Endothelial cell of umbilical vein (primary cell): ENCODE data around the gene EIF2D. TPM values are rescaled to one million over a fixed set of nuclear protein-coding genes. Genes with fewer than 3 reads are reported as not detected.

ENCODE experiments used
- BruUV-seq: library from RNA; stranded (reverse); fragments of 400-500 nt; replicated peaks from 2 replicates; lab custom pipeline; 2021; lab: Mats Ljungman, UMichigan
- CTCF ChIA-PET: fragments of 300-600, 350-600 bp; sonication (Branson Sonifier 250); formaldehyde crosslinking; loops from one replicate; lab custom pipeline; 2021; ENCODE audit warnings: antibody characterized with exemption, inconsistent platforms; lab: Charles Lee
- POLR2A ChIA-PET: fragments of 300-600, 350-600 bp; sonication (Branson Sonifier 250); formaldehyde crosslinking; loops from one replicate; lab custom pipeline; 2021; ENCODE audit warnings: antibody characterized with exemption, inconsistent platforms; lab: Charles Lee
- DNase-seq: peaks from one replicate; pipeline ENCODE4 v3.0.0-alpha.2; 2011; ENCODE audit warnings: low read depth, low spot score
- FAIRE-seq: peaks from 2 replicates; lab custom pipeline; 2011; peaks lifted over from hg19 to GRCh38; lab: Jason Lieb, UNC
- H2AFZ ChIP-seq: 2 replicates; pipeline ENCODE4 v1.6.0; 2012; ENCODE audit warnings: low read depth, low read length, control low read depth, inconsistent platforms
- H3K27ac ChIP-seq: 2 replicates; pipeline ENCODE4 v1.5.1; 2011; ENCODE audit warnings: low read depth, mild to moderate bottlenecking, control low read depth, low read length, moderate library complexity; ENCODE audit not compliant: insufficient read depth
- H3K27me3 ChIP-seq, 2 experiments: 2 replicates each; pipeline versions ENCODE4 v1.6.0 to v1.6.1; 2011; ENCODE audit warnings: low read length in 2 of 2, mixed read lengths in 1 of 2; ENCODE audit not compliant: control insufficient read depth in 2 of 2, insufficient read depth in 2 of 2
- H3K36me3 ChIP-seq, 2 experiments: 2 replicates in 1 of 2; 3 replicates in 1 of 2; pipeline ENCODE4 v1.5.1; 2011; ENCODE audit warnings: low read length in 2 of 2, mild to moderate bottlenecking in 1 of 2, moderate library complexity in 1 of 2; ENCODE audit not compliant: control insufficient read depth in 2 of 2, insufficient read depth in 2 of 2; ENCODE audit errors: extremely low read depth in 1 of 2
- H3K4me1 ChIP-seq: 3 replicates; pipeline ENCODE4 v1.5.1; 2011; ENCODE audit warnings: mild to moderate bottlenecking, low read length; ENCODE audit not compliant: control insufficient read depth, insufficient read depth; ENCODE audit errors: extremely low read depth
- H3K4me2 ChIP-seq: 2 replicates; pipeline ENCODE4 v1.6.1; 2011; ENCODE audit warnings: low read length, control low read depth, mixed read lengths; ENCODE audit not compliant: insufficient read depth
- H3K4me3 ChIP-seq, 3 experiments: fragments of 200-600 bp in 1 of 3; sonication (generic), shearing (Covaris generic) in 1 of 3; replicated peaks in 1 of 3; 2 replicates each; pipeline ENCODE4 v1.5.1; 2011 to 2016; ENCODE audit warnings: control low read depth in 3 of 3, low read length in 3 of 3, mild to moderate bottlenecking in 2 of 3, inconsistent platforms in 1 of 3, low read depth in 1 of 3, moderate library complexity in 1 of 3; ENCODE audit not compliant: insufficient read depth in 1 of 3
- H3K79me2 ChIP-seq: 2 replicates; pipeline ENCODE4 v1.6.0; 2012; ENCODE audit warnings: low read length, inconsistent platforms; ENCODE audit not compliant: control insufficient read depth, insufficient read depth
- H3K9ac ChIP-seq: replicated peaks from 2 replicates; pipeline ENCODE3; 2011; ENCODE audit warnings: low read length, control low read depth; ENCODE audit not compliant: insufficient read depth; ENCODE audit errors: extremely low read depth
- H3K9me1 ChIP-seq: replicated peaks from 3 replicates; pipeline ENCODE4 v1.6.0; 2011; ENCODE audit warnings: mild to moderate bottlenecking, low read length; ENCODE audit not compliant: control insufficient read depth, insufficient read depth; ENCODE audit errors: extremely low read depth
- H3K9me3 ChIP-seq: replicated peaks from 2 replicates; pipeline ENCODE4 v1.5.1; 2012; ENCODE audit warnings: low read length, inconsistent platforms; ENCODE audit not compliant: control insufficient read depth, insufficient read depth
- H4K20me1 ChIP-seq: replicated peaks from 2 replicates; pipeline ENCODE3; 2011; ENCODE audit warnings: mild to moderate bottlenecking, low read length; ENCODE audit not compliant: control insufficient read depth, insufficient read depth; ENCODE audit errors: extremely low read depth
- CTCF ChIP-seq, 2 donors: IDR thresholded peaks; 1 replicate in 1 of 2; 2 replicates in 1 of 2; pipeline ENCODE4 v1.5.1; 2011; ENCODE audit warnings: low read length in 2 of 2, mild to moderate bottlenecking in 2 of 2, moderate library complexity in 2 of 2, control low read depth in 1 of 2, inconsistent platforms in 1 of 2, low read depth in 1 of 2; ENCODE audit not compliant: insufficient read depth in 1 of 2; ENCODE audit errors: extremely low read depth in 1 of 2
- EZH2 ChIP-seq: IDR thresholded peaks from 2 replicates; pipeline ENCODE4 v1.6.1; 2012; ENCODE audit warnings: borderline replicate concordance, low read depth, mild to moderate bottlenecking, moderate library complexity, low read length, inconsistent platforms; ENCODE audit not compliant: severe bottlenecking
- FOS ChIP-seq: IDR thresholded peaks from 2 replicates; pipeline ENCODE4 v1.6.1; 2011; ENCODE audit warnings: mild to moderate bottlenecking, low read length, moderate library complexity, borderline replicate concordance; ENCODE audit not compliant: insufficient read depth
- GATA2 ChIP-seq: IDR thresholded peaks from 2 replicates; pipeline ENCODE4 v1.7.0; 2011; ENCODE audit warnings: low read depth, mild to moderate bottlenecking, moderate library complexity, mixed read lengths, low read length; ENCODE audit not compliant: insufficient read length, insufficient read depth
- JUN ChIP-seq: IDR thresholded peaks from 2 replicates; pipeline ENCODE4 v1.6.1; 2011; ENCODE audit warnings: borderline replicate concordance, low read depth; ENCODE audit not compliant: insufficient read length, insufficient read depth
- MYC ChIP-seq: IDR thresholded peaks from one replicate; pipeline ENCODE4 v1.6.1; 2011; ENCODE audit warnings: mild to moderate bottlenecking, low read depth, low read length
- POLR2A ChIP-seq: IDR thresholded peaks from 2 replicates; pipeline ENCODE4 v1.6.1; 2012; ENCODE audit warnings: low read depth, mild to moderate bottlenecking, control low read depth, low read length
- POLR2AphosphoS5 ChIP-seq: IDR thresholded peaks from 2 replicates; pipeline ENCODE4 v1.6.1; 2012; ENCODE audit warnings: low read depth, mild to moderate bottlenecking, control low read depth, low read length, moderate library complexity; ENCODE audit not compliant: insufficient read depth
- dilution Hi-C: fragments of 300-500 bp; cut with MboI; formaldehyde crosslinking; loops from one replicate; pipeline ENCODE4 v1.15.0; 2019; ENCODE audit warnings: low sequenced_read_pairs; ENCODE audit not compliant: extremely low pct_ligation_motif_present
- intact Hi-C: fragments of 100-400 bp; cut with micrococcal nuclease; formaldehyde crosslinking; loops from one replicate; pipeline ENCODE4 v1.10.0; 2022
- polyA plus RNA-seq, 4 experiments: library from polyadenylated mRNA; depleted of rRNA in 3 of 4; stranded (reverse) in 3 of 4; unstranded in 1 of 4; fragments of >200 nt; gene quantifications; 2 replicates each; pipeline versions ENCODE4 v1.2.1 to v1.2.3, GENCODE V29; 2011 to 2012; ENCODE audit warnings: missing spikeins in 1 of 4
- total RNA-seq: library from RNA; stranded (reverse); gene quantifications from 2 replicates; pipeline ENCODE4 v1.2.3, GENCODE V29; 2021
- TF ChIP-seq, protein P1 (sequence below): IDR thresholded peaks from 2 replicates; pipeline ENCODE4 v1.6.1; 2011; ENCODE audit not compliant: insufficient read depth, insufficient read length

Gene EIF2D
- total and polyA plus RNA-seq, 2 donors (not counting 3 experiments of a cell fraction or from before 2014, with no cell fraction given): 48.0 to 54.1 TPM

DNA sequence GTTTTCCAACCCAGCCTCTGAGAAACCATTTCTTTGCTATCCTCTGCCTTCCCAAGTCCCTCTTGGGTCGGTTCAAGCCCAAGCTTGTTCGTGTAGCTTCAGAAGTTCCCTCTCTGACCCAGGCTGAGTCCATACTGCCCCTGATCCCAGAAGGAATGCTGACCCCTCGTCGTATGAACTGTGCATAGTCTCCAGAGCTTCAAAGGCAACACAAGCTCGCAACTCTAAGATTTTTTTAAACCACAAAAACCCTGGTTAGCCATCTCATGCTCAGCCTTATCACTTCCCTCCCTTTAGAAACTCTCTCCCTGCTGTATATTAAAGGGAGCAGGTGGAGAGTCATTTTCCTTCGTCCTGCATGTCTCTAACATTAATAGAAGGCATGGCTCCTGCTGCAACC, 23.8 kb downstream of the EIF2D start:
- TF ChIP-seq EZH2 (no peak), MYC (no peak), JUN (no peak), POLR2AphosphoS5 (no peak), FOS (no peak), GATA2 (no peak), POLR2A (no peak), CTCF (IDR thresholded peaks at IDR 0.05; ENCODE audit: extremely low read depth in 1 of 2, insufficient read depth in 1 of 2, low read depth in 1 of 2, low read length in 2 of 2) (no peak)
- TF ChIP-seq, protein P1, sequence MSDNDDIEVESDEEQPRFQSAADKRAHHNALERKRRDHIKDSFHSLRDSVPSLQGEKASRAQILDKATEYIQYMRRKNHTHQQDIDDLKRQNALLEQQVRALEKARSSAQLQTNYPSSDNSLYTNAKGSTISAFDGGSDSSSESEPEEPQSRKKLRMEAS: no peak
- Histone ChIP-seq H3K4me3 (no peak overlapping the region), H3K27ac (no peak overlapping the region), H2AFZ (no peak overlapping the region), H3K4me1 (peaks cover 2% of the 10 kb centered on the region), H4K20me1 (no peaks in the 10 kb centered on the region), H3K9me1 (no peaks in the 10 kb centered on the region), H3K9ac (no peak overlapping the region), H3K36me3 (peaks cover under 1 to 9% of the 10 kb centered on the region in 2 experiments), H3K4me2 (no peak overlapping the region), H3K9me3 (no peaks in the 10 kb centered on the region), H3K27me3 (no peaks in the 10 kb centered on the region), H3K79me2 (no peaks in the 10 kb centered on the region)
- no TSS peak for BruUV-seq
- intact Hi-C loops (no loop called here), dilution Hi-C loops (no loop called here)
- POLR2A ChIA-PET: no interaction called here
- DNase-seq: no peak
- FAIRE-seq: no peak
- CTCF ChIA-PET: interaction anchor here (2.0 to 16.8 kb wide), 2 partner anchors 45 to 109 kb away, joined by 9 to 427 read pairs; no protein-coding TSS in a partner anchor
